ENCODE measurements around the gene CAMK2B. TPM values are rescaled to one million over a fixed set of nuclear protein-coding genes. Genes with fewer than 3 reads are reported as not detected.

Gene CAMK2B
- total and polyA plus RNA-seq, 7 donors: 0.23 to 3.2 (median 1.5) TPM; not detected in 1

DNA sequence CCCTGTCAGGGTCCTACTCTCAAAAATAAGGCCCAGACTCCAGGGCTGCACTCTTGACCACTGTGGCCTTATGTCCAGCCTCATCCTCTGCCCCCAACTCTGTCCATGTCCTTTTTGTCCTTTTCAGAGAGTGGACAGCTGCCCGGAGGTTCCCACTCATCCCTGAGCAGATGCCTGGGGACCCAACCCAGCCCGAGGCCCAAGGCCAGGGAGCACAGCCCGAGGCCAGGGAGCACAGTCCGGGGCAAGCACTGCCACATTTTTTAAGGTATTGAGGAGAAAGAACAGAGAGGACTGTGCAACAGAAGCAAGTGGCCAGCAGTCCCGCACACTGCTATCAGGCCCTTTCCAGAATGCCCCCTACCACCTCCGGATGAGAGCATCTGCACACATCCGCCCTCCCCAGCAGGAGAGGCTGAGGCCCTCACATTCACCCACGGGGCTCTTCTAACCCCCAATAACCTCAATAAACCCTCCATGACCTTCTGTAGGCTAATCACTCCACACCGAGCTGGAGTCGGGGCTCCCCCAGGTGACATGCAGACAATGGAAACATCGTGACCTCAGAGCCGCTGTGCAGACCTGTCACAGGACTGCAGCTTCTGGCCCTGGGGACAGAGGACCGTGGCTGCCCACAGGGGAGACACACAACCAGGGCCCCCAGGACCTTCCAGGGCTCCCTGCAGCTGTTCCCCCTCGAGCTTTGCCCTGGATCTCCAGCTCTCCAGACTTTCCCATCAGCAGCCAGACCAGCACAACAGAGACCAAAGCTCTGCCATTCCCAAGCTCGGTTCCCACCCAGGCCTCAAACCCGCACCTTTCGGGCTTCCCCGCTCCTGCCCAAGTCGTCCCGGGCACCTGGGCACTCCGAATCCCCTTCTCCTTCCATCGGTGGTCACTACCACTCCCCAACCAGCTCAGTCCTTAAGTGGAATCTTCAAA lies 51.4 kb downstream of the CAMK2B start:
- H3K9me3 ChIP-seq: no peaks in the 10 kb centered on the region
- no peak overlapping the region for H3K4me3 ChIP-seq
- no peaks in the 10 kb centered on the region for H3K4me1 ChIP-seq
- no peaks in the 10 kb centered on the region for H3K36me3 ChIP-seq
- DNase-seq: no peak
- intact Hi-C loops (cut with DNase I): no loop called here
- TF ChIP-seq, protein P1, sequence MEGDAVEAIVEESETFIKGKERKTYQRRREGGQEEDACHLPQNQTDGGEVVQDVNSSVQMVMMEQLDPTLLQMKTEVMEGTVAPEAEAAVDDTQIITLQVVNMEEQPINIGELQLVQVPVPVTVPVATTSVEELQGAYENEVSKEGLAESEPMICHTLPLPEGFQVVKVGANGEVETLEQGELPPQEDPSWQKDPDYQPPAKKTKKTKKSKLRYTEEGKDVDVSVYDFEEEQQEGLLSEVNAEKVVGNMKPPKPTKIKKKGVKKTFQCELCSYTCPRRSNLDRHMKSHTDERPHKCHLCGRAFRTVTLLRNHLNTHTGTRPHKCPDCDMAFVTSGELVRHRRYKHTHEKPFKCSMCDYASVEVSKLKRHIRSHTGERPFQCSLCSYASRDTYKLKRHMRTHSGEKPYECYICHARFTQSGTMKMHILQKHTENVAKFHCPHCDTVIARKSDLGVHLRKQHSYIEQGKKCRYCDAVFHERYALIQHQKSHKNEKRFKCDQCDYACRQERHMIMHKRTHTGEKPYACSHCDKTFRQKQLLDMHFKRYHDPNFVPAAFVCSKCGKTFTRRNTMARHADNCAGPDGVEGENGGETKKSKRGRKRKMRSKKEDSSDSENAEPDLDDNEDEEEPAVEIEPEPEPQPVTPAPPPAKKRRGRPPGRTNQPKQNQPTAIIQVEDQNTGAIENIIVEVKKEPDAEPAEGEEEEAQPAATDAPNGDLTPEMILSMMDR (IDR thresholded peaks at IDR 0.05): no peak
- TF ChIP-seq POLR2A (IDR thresholded peaks at IDR 0.05): no peak
- no peak for TF ChIP-seq EP300 (IDR thresholded peaks at IDR 0.05)
- no peak for TF ChIP-seq POLR2AphosphoS5 (IDR thresholded peaks at IDR 0.05)
- H3K27me3 ChIP-seq: peaks cover 0 to 13% (median 0%) of the 10 kb centered on the region in 3 donors
- WGBS, 2 donors: 81 to 84% methylated on average over 22 of the region's 22 CpGs
- no peak overlapping the region for H3K27ac ChIP-seq

DNA sequence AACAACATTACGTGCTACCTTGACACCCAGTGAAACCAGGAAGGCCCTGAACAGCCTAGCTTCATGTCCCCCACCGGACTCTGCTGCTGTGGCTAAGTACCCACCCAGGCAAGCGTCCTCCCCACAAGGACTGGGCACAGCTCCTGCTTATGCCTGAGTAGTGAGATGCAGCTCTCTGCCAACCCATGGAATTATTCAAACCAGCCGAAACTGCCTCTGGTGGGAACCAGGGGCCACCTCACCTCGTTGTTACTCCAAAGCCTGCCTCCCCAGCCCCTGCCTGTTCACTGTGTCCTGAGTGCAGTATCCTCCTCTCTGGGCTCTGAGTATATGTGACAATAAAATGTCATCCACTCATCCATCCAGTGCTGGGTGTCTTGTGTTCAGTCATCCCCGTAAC lies 52.4 kb downstream of the CAMK2B start:
- WGBS, 2 donors: 83 to 85% methylated on average over 6 of the region's 6 CpGs
- no peak for DNase-seq
- no peaks in the 10 kb centered on the region for H3K9me3 ChIP-seq
- H3K27ac ChIP-seq: no peak overlapping the region
- no peaks in the 10 kb centered on the region for H3K36me3 ChIP-seq
- intact Hi-C loops (cut with DNase I): no loop called here
- no peaks in the 10 kb centered on the region for H3K4me1 ChIP-seq
- H3K27me3 ChIP-seq: peaks cover 0 to 20% (median 0%) of the 10 kb centered on the region in 3 donors
- TF ChIP-seq POLR2A (IDR thresholded peaks at IDR 0.05): no peak
- TF ChIP-seq, protein P1 (IDR thresholded peaks at IDR 0.05): no peak
- no peak overlapping the region for H3K4me3 ChIP-seq

DNA sequence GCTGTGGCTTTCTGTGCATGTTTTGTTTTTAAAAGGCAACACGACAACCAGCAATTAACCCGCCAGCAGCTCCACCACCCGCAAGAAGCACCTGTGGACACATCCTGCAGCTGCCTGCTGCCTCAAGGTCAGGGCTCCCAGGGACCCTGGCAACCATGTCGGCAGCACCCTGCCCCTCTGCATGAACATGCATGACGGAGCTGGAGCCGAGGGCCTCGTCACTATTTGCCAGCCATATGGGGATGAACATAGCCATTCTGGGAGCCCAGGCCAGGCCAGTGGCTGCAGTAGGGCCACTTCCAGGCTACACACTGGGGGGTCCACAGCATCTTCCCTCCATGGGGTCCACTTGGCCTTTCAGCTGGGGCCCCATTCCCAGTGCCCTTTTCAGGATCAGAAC lies 52.9 kb downstream of the CAMK2B start:
- H3K4me3 ChIP-seq: no peak overlapping the region
- H3K27me3 ChIP-seq: peaks cover 0 to 20% (median 0%) of the 10 kb centered on the region in 3 donors
- no peak overlapping the region for H3K27ac ChIP-seq
- H3K4me1 ChIP-seq: no peaks in the 10 kb centered on the region
- H3K36me3 ChIP-seq: no peaks in the 10 kb centered on the region
- WGBS, 2 donors: 63 to 83% methylated on average over 7 of the region's 7 CpGs
- H3K9me3 ChIP-seq: no peaks in the 10 kb centered on the region
- intact Hi-C loops (cut with DNase I): no loop called here
- DNase-seq: no peak
- TF ChIP-seq POLR2A (IDR thresholded peaks at IDR 0.05) (no peak), EP300 (IDR thresholded peaks at IDR 0.05) (no peak), POLR2AphosphoS5 (IDR thresholded peaks at IDR 0.05) (no peak)
- TF ChIP-seq, protein P1 (IDR thresholded peaks at IDR 0.05): no peak

DNA sequence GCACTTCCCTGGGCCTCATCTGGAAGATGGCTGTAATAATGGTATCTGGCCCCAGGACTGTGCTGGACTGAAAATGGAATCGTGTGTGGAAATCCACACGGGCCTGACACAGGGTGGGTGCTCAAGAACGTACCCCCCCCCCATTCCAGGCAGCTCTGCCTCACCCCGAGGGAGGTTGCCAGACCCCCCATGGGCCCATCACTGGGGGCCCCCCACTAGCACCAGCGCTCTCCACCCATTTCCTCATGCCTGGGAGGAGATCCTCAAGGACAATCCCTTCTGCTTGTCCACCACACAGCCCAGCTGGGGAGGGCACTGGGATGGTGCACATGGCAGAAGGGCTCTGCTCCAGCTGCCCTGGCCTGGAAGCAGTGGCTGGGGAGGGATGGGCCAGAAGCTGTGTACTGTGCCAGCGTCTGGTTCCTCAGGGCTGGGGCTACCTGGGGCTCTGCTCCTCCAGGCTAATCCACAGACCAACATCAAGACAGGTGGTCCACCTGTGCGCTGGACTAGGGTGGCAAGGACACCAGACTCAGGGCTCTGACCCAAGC lies 55.4 kb downstream of the CAMK2B start:
- no peaks in the 10 kb centered on the region for H3K9me3 ChIP-seq
- 79 to 84% methylated on average over 7 of the region's 7 CpGs for WGBS, 2 donors
- peaks cover 0 to 9% (median 0%) of the 10 kb centered on the region in 3 donors for H3K27me3 ChIP-seq
- no peaks in the 10 kb centered on the region for H3K36me3 ChIP-seq
- no peak overlapping the region for H3K4me3 ChIP-seq
- H3K27ac ChIP-seq: no peak overlapping the region
- H3K4me1 ChIP-seq: no peaks in the 10 kb centered on the region
- TF ChIP-seq, protein P1 (IDR thresholded peaks at IDR 0.05): no peak
- TF ChIP-seq POLR2A (IDR thresholded peaks at IDR 0.05) (no peak), POLR2AphosphoS5 (IDR thresholded peaks at IDR 0.05) (no peak)
- no peak for DNase-seq
- intact Hi-C loops (cut with DNase I): no loop called here

Data from sigmoid colon (tissue), 7 donors.